ENCODE results near the gene OPTC. TPM values are rescaled to one million over a fixed set of nuclear protein-coding genes. Genes with fewer than 3 reads are reported as not detected.

Gene OPTC
- total RNA-seq, 1 experiment from 2014 or later, result not detected

GRCh38 chr1:203473281-203473680 lies 20.7 kb upstream of the OPTC start (continued):
- TF ChIP-seq ZNF274 (IDR thresholded peaks at IDR 0.05; ENCODE audit: low read depth, low read length), result no peak
- TF ChIP-seq POLR2A (IDR thresholded peaks at IDR 0.05; ENCODE audit: borderline replicate concordance, extremely low read depth, insufficient read depth, insufficient read length), result no peak
- TF ChIP-seq CBX3 (IDR thresholded peaks at IDR 0.05; ENCODE audit: low read depth), result no peak

GRCh38 chr1:203473781-203474305 lies 20.1 kb upstream of the OPTC start:
- POLR2A ChIA-PET, result no interaction called here

More at GRCh38 chr1:203473781-203474305, 20.1 kb upstream of the OPTC start:
- ChIA-PET RAD21 (ENCODE audit: low non-redundant PET in 1 of 2, low total read pairs in 2 of 2, uncharacterized antibody in 2 of 2, unreplicated experiment in 2 of 2) (no interaction called here), CTCF (no interaction called here)
- H3K4me1 ChIP-seq (ENCODE audit: control insufficient read depth in 1 of 2, insufficient read depth in 2 of 2, low read length in 2 of 2), result 0 out of 4 replicates have a peak, but pooled peaks cover 0 to 3% of the 10 kb centered on the region in 2 experiments
- no peaks in the 10 kb centered on the region for H3K9me3 ChIP-seq (ENCODE audit: control insufficient read depth in 1 of 2, insufficient read depth in 1 of 2, low read depth in 1 of 2, low read length in 2 of 2)
- H3K4me3 ChIP-seq (replicated peaks in 1 of 2; ENCODE audit: low read depth in 1 of 2, low read length in 2 of 2), result no peak overlapping the region
- no peaks in the 10 kb centered on the region for H3K79me2 ChIP-seq (ENCODE audit: insufficient read depth, low read length)
- no peak overlapping the region for H3K27ac ChIP-seq (ENCODE audit: low read depth, low read length)
- H4K20me1 ChIP-seq (ENCODE audit: insufficient read depth), result no peaks in the 10 kb centered on the region
- H3K9me2 ChIP-seq (ENCODE audit: insufficient read depth), result no peaks in the 10 kb centered on the region
- no peak overlapping the region for H2AFZ ChIP-seq (ENCODE audit: low read depth, low read length, poor library complexity, severe bottlenecking)
- no peak for TF ChIP-seq ZBTB33 (IDR thresholded peaks at IDR 0.05; ENCODE audit: extremely low read depth, insufficient replicate concordance, low read length)
- TF ChIP-seq MAX (IDR thresholded peaks at IDR 0.05), result no peak
- no peak for TF ChIP-seq SRF (IDR thresholded peaks at IDR 0.05; ENCODE audit: low read depth)
- no peak for TF ChIP-seq CTCF (IDR thresholded peaks at IDR 0.05 in 2 of 3, conservative IDR thresholded peaks at IDR 0.05 in 1 of 3; ENCODE audit: borderline replicate concordance in 1 of 3, insufficient read depth in 1 of 3, low read depth in 2 of 3, low read length in 2 of 3)
- no peak for TF ChIP-seq JUND (IDR thresholded peaks at IDR 0.05)
- no peak for TF ChIP-seq FOSL1 (IDR thresholded peaks at IDR 0.05; ENCODE audit: low read depth)
- TF ChIP-seq SP1 (IDR thresholded peaks at IDR 0.05; ENCODE audit: low read depth), result no peak
- no peak for TF ChIP-seq REST (IDR thresholded peaks at IDR 0.05; ENCODE audit: low read depth)
- no peak for TF ChIP-seq SIN3A (IDR thresholded peaks at IDR 0.05; ENCODE audit: low read depth)
- no peak for TF ChIP-seq EGR1 (IDR thresholded peaks at IDR 0.05; ENCODE audit: low read depth)
- TF ChIP-seq RAD21 (IDR thresholded peaks at IDR 0.05; ENCODE audit: low read depth), result no peak
- no peak for TF ChIP-seq POLR2AphosphoS5 (IDR thresholded peaks at IDR 0.05; ENCODE audit: low read depth, low read length)
- TF ChIP-seq EZH2 (IDR thresholded peaks at IDR 0.05), result no peak
- no peak for TF ChIP-seq EZH2phosphoT487 (IDR thresholded peaks at IDR 0.05; ENCODE audit: borderline replicate concordance)
- H3K27me3 ChIP-seq (ENCODE audit: insufficient read depth, low read length), result peaks cover 24% of the 10 kb centered on the region
- no peak for DNase-seq (ENCODE audit: low read depth, low spot score)
- intact Hi-C loops (cut with micrococcal nuclease), result no loop called here
- no peak for ATAC-seq
- no TSS peak for BruUV-seq (replicated peaks)
- H3K4me2 ChIP-seq (ENCODE audit: low read length), result no peak overlapping the region
- no peak overlapping the region for H3K9ac ChIP-seq (ENCODE audit: low read length)
- H3K36me3 ChIP-seq (ENCODE audit: control insufficient read depth in 1 of 2, insufficient read depth in 2 of 2, low read length in 2 of 2), result no peaks in the 10 kb centered on the region
